GM23338 (cell line): ENCODE results near the gene TMEM174. TPM values are rescaled to one million over a fixed set of nuclear protein-coding genes. Genes with fewer than 3 reads are reported as not detected.

Experiments used
- ATAC-seq: fragments of 200-7000 bp; cut with Tn5 transposase; 3 replicates; pipeline ENCODE4 v1.9.1; 2020
- DNase-seq: peaks from one replicate; pipeline ENCODE4 v3.0.0-alpha.2; 2015; ENCODE audit warnings: low spot score
- H2AFZ ChIP-seq: fragments of 200-600 bp; sonication (generic); 2 replicates; pipeline ENCODE4 v1.8.0; 2016; ENCODE audit warnings: antibody characterized with exemption, mild to moderate bottlenecking, moderate library complexity
- H3F3A ChIP-seq: fragments of 200-600 bp; sonication (generic); replicated peaks from 2 replicates; pipeline ENCODE4 v1.8.0; 2017; ENCODE audit warnings: antibody characterized with exemption, mixed run types, low read depth
- H3K27ac ChIP-seq: fragments of 200-600 bp; sonication (generic); 2 replicates; pipeline ENCODE4 v1.6.1; 2016; ENCODE audit warnings: low read depth
- H3K27me3 ChIP-seq: fragments of 200-600 bp; sonication (generic); 2 replicates; pipeline ENCODE4 v1.8.0; 2016; ENCODE audit warnings: mild to moderate bottlenecking, mixed run types, moderate library complexity; ENCODE audit not compliant: insufficient read depth
- H3K36me3 ChIP-seq: fragments of 200-600 bp; sonication (generic); 2 replicates; pipeline ENCODE4 v1.8.0; 2016; ENCODE audit warnings: mild to moderate bottlenecking; ENCODE audit not compliant: insufficient read depth
- H3K4me1 ChIP-seq: fragments of 200-600 bp; sonication (generic); 2 replicates; pipeline ENCODE4 v1.8.0; 2016; ENCODE audit warnings: mild to moderate bottlenecking, moderate library complexity; ENCODE audit not compliant: insufficient read depth
- H3K4me2 ChIP-seq: fragments of 200-600 bp; sonication (generic); 2 replicates; pipeline ENCODE4 v1.7.1; 2017; ENCODE audit warnings: mixed run types
- H3K4me3 ChIP-seq: fragments of 200-600 bp; sonication (generic); 2 replicates; pipeline ENCODE4 v1.6.1; 2016; ENCODE audit warnings: mixed run types
- H3K79me2 ChIP-seq: fragments of 200-600 bp; sonication (generic); replicated peaks from 2 replicates; pipeline ENCODE4 v1.8.0; 2017; ENCODE audit warnings: mild to moderate bottlenecking; ENCODE audit not compliant: insufficient read depth
- H3K9me2 ChIP-seq: fragments of 200-600 bp; sonication (generic); 2 replicates; pipeline ENCODE4 v1.8.0; 2017; ENCODE audit not compliant: insufficient read depth
- H4K20me1 ChIP-seq: fragments of 200-600 bp; sonication (generic); replicated peaks from 2 replicates; pipeline ENCODE4 v1.8.0; 2017; ENCODE audit warnings: mild to moderate bottlenecking; ENCODE audit not compliant: insufficient read depth
- H3K27ac Mint-ChIP-seq: 2 replicates; pipeline ENCODE4 v1.8.0; 2020; ENCODE audit warnings: inconsistent platforms, mild to moderate bottlenecking, moderate library complexity, mixed read lengths
- H3K27me3 Mint-ChIP-seq: 3 replicates; pipeline ENCODE4 v1.8.0; 2022; ENCODE audit warnings: low read depth, mild to moderate bottlenecking, moderate library complexity, mixed read lengths, inconsistent platforms; ENCODE audit not compliant: insufficient read depth, poor library complexity
- H3K36me3 Mint-ChIP-seq: 3 replicates; pipeline ENCODE4 v1.8.0; 2021; ENCODE audit warnings: low read depth, mild to moderate bottlenecking, inconsistent platforms, moderate library complexity, mixed read lengths
- H3K4me1 Mint-ChIP-seq: 3 replicates; pipeline ENCODE4 v1.8.0; 2020; ENCODE audit warnings: mild to moderate bottlenecking, inconsistent platforms, mixed read lengths
- H3K4me3 Mint-ChIP-seq: 3 replicates; pipeline ENCODE4 v1.8.0; 2021; ENCODE audit warnings: moderate library complexity, mild to moderate bottlenecking, inconsistent platforms, mixed read lengths
- H3K9me3 Mint-ChIP-seq: 3 replicates; pipeline ENCODE4 v1.8.0; 2020; ENCODE audit warnings: moderate library complexity, mild to moderate bottlenecking, inconsistent platforms, mixed read lengths
- CREB1 ChIP-seq: fragments of 250-450 bp; sonication (Bioruptor Pico); IDR thresholded peaks from 2 replicates; pipeline ENCODE4 v1.5.0; 2020; ENCODE audit warnings: low read depth, mild to moderate bottlenecking, moderate library complexity
- CTCF ChIP-seq, 2 experiments: fragments of 200-600 bp in 1 of 2; sonication (generic) in 1 of 2; conservative IDR thresholded peaks; 2 replicates each; pipeline versions ENCODE4 v1.5.1 to v1.6.1; 2016 to 2017; ENCODE audit warnings: antibody characterized with exemption in 2 of 2, low read depth in 2 of 2, mild to moderate bottlenecking in 2 of 2, moderate library complexity in 1 of 2
- EZH2phosphoT487 ChIP-seq: fragments of 200-600 bp; sonication (generic); IDR thresholded peaks from one replicate; pipeline ENCODE4 v1.8.1; 2018; ENCODE audit warnings: antibody characterized with exemption; ENCODE audit not compliant: unreplicated experiment
- NANOG ChIP-seq: IDR thresholded peaks from 2 replicates; pipeline ENCODE4 v1.6.1; 2016; ENCODE audit warnings: antibody characterized with exemption, borderline replicate concordance
- POLR2AphosphoS5 ChIP-seq: IDR thresholded peaks from 2 replicates; pipeline ENCODE4 v1.6.1; 2016; ENCODE audit warnings: antibody characterized with exemption, low read depth
- STAT1 ChIP-seq: IDR thresholded peaks from one replicate; pipeline ENCODE4 v1.6.1; 2016; ENCODE audit warnings: antibody characterized with exemption; ENCODE audit not compliant: unreplicated experiment
- ZNF331 ChIP-seq: fragments of 250-450 bp; sonication (Bioruptor Pico); IDR thresholded peaks from 2 replicates; pipeline ENCODE4 v1.5.0; 2020; ENCODE audit warnings: low read depth, mild to moderate bottlenecking, moderate library complexity
- ZNF462 ChIP-seq: fragments of 250-450 bp; sonication (Bioruptor Pico); IDR thresholded peaks from 2 replicates; pipeline ENCODE4 v1.5.0; 2020; ENCODE audit warnings: mild to moderate bottlenecking, moderate library complexity
- polyA plus RNA-seq: library from polyadenylated mRNA; unstranded; fragments of >200 nt; fragmentation: Nextera tagmentation; extraction: Ambion mirVana; gene quantifications from 2 replicates; pipeline ENCODE4 v1.2.1, GENCODE V29; 2016
- total RNA-seq: library from RNA; depleted of rRNA; stranded (reverse); fragments of >200 nt; shearing (Covaris generic); gene quantifications from 2 replicates; pipeline ENCODE4 v1.2.3, GENCODE V29; 2014

TMEM174 gene
- total and polyA plus RNA-seq, 2 experiments from 2014 or later, result not detected

GRCh38 chr5:73171495-73171894 lies 1.5 kb upstream of the TMEM174 start:
- Histone ChIP-seq H3K4me2 (no peak overlapping the region), H3K4me1 (peaks cover 8% of the 10 kb centered on the region; the same call in 1 of the 2 replicates), H3K9me2 (no peaks in the 10 kb centered on the region), H3K27me3 (no peaks in the 10 kb centered on the region), H3F3A (no peaks in the 10 kb centered on the region), H2AFZ (0 out of 2 replicates have a peak overlapping the region, but pooled peaks have one; percentile 2), H3K27ac (no peak overlapping the region), H3K36me3 (no peaks in the 10 kb centered on the region), H3K4me3 (no peak overlapping the region), H4K20me1 (no peaks in the 10 kb centered on the region), H3K79me2 (no peaks in the 10 kb centered on the region)
- Mint-ChIP-seq H3K4me3 (no peak overlapping the region), H3K27me3 (peaks cover 7% of the 10 kb centered on the region), H3K36me3 (no peaks in the 10 kb centered on the region), H3K4me1 (peaks cover 13% of the 10 kb centered on the region; the same call in 2 of the 3 replicates), H3K9me3 (no peaks in the 10 kb centered on the region), H3K27ac (no peak overlapping the region)
- ATAC-seq (no peak), DNase-seq (no peak)
- TF ChIP-seq CTCF (conservative IDR thresholded peaks at IDR 0.05; ENCODE audit: low read depth in 2 of 2), result no peak
- TF ChIP-seq NANOG, result no peak
- no peak for TF ChIP-seq EZH2phosphoT487
- TF ChIP-seq ZNF462, result no peak
- no peak for TF ChIP-seq ZNF331 (CRISPR knock-in tag)
- TF ChIP-seq CREB1 (CRISPR knock-in tag), result no peak
- TF ChIP-seq STAT1, result no peak
- TF ChIP-seq POLR2AphosphoS5, result no peak
